ENCODE measurements around the gene P2RY8.
"Not testable (repeated sequence)": the region's sequence is repeated elsewhere in the genome, so short reads cannot be mapped to it uniquely, and the experiment has no call there.

P2RY8 gene

GRCh38 chrX:1462110-1462509, 74.9 kb downstream of the P2RY8 start:
- DNase-seq = no peak

- DNase-seq = no peak
Observed at GRCh38 chrX:1455948-1456280, 81.1 kb downstream of the P2RY8 start.

- DNase-seq = no peak
Observed at GRCh38 chrX:1453951-1454785, 82.8 kb downstream of the P2RY8 start.

GRCh38 chrX:1453395-1453783, 83.6 kb downstream of the P2RY8 start:
- no peak for DNase-seq

GRCh38 chrX:1452516-1453394, 84.2 kb downstream of the P2RY8 start, which contains the start of gene ASMTL:
Gene ASMTL, minus strand, starts transcription at chrX:1452909. Its CDS starts 69 bp downstream, at chrX:1452840.
- DNase-seq = no peak

GRCh38 chrX:1451661-1452515, 85.1 kb downstream of the P2RY8 start:
- no peak for DNase-seq

- DNase-seq = no peak
Observed at GRCh38 chrX:1451251-1451660, 85.7 kb downstream of the P2RY8 start.

- no peak for DNase-seq
Observed at GRCh38 chrX:1450361-1451161, 86.4 kb downstream of the P2RY8 start.

GRCh38 chrX:1449823-1450149, 87.2 kb downstream of the P2RY8 start:
- DNase-seq = no peak

- no peak for DNase-seq
Observed at GRCh38 chrX:1449036-1449822, 87.8 kb downstream of the P2RY8 start.

- not testable (repeated sequence) for DNase-seq
Observed at GRCh38 chrX:1448573-1449001, 88.4 kb downstream of the P2RY8 start.

- DNase-seq = not testable (repeated sequence)
Observed at GRCh38 chrX:1447969-1448572, 88.9 kb downstream of the P2RY8 start.

- not testable (repeated sequence) for DNase-seq
Observed at GRCh38 chrX:1446984-1447968, 89.7 kb downstream of the P2RY8 start.

GRCh38 chrX:1444561-1445500, 92.2 kb downstream of the P2RY8 start:
- DNase-seq = no peak

- DNase-seq = no peak
Observed at GRCh38 chrX:1443496-1444075, 93.4 kb downstream of the P2RY8 start.

- no peak for DNase-seq
Observed at GRCh38 chrX:1442724-1443367, 94.1 kb downstream of the P2RY8 start.

GRCh38 chrX:1442016-1442665, 94.8 kb downstream of the P2RY8 start:
- no peak for DNase-seq

Measured in NCI-H1092 treated with DMSO at 0.1 percent for 48 hours (cell line).